ENCODE results near the gene CFAP300. TPM values are rescaled to one million over a fixed set of nuclear protein-coding genes. Genes with fewer than 3 reads are reported as not detected.

CFAP300 gene
- total RNA-seq, 1 experiment from 2014 or later: 1.7 TPM

DNA sequence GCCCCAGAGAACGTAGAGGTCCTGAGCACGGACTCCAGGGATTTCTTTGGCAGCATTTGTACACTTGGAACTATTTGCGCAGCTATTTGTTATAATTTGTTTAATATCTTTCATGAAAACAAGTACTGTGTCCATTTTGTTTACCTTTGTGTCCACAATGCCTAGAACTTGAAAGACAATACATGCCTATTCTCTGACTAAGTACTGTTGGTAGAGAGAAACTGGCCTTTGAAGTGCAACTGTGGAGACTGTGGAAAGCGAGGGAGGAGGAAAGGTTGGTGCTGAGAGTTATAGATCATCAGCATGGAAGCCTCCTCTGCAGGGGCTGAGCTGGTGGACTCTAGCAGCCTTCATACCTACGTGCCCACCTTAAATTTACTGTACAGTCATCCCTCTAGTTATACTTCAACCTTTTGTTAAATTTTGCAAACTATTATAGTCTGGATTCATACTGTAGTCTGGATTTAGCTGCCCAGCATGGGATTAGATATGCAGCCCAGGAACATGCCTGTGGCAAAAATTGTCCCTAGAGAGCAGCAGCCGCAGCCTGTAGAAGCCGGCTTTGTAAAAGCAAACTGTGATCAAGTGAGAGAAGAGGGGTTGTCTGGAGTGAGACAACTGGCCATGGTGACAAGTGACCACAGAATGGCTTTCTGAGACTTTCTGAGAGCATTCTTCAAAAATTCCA, 38.8 kb downstream of the CFAP300 start:
- no CpG with 5 or more reads among the region's 7 CpGs for WGBS (ENCODE audit: extremely low coverage, insufficient read length, low lambda C conversion rate)
- no peak overlapping the region for H2BK20ac ChIP-seq (ENCODE audit: low read depth, low read length, poor library complexity, severe bottlenecking)

More for the DNA sequence above, 38.8 kb downstream of the CFAP300 start:
- H2AK5ac ChIP-seq (ENCODE audit: insufficient read length, low read length): no peak overlapping the region
- no peak overlapping the region for H3K14ac ChIP-seq (ENCODE audit: insufficient read depth, low read length)
- Mint-ChIP-seq H3K36me3 (ENCODE audit: insufficient read depth in 1 of 3, low read depth in 3 of 3) (no peaks in the 10 kb centered on the region), H3K9me3 (no peaks in the 10 kb centered on the region), H3K27me3 (ENCODE audit: low read depth) (no peaks in the 10 kb centered on the region), H3K4me3 (no peak overlapping the region), H3K4me1 (peaks cover 2 to 3% of the 10 kb centered on the region in 2 experiments; a peak in 3 of 4 replicates), H3K27ac (no peak overlapping the region)
- no peaks in the 10 kb centered on the region for H3K79me2 ChIP-seq (ENCODE audit: insufficient read depth, low read length)
- no peaks in the 10 kb centered on the region for H3K4me1 ChIP-seq (ENCODE audit: insufficient read depth, low read length)
- no peak overlapping the region for H4K91ac ChIP-seq (ENCODE audit: insufficient read length, low read depth, low read length)
- H3K9ac ChIP-seq (ENCODE audit: extremely low read depth, insufficient read length, low read length): no peak overlapping the region
- H2AFZ ChIP-seq (ENCODE audit: low read length): no peak overlapping the region
- no peaks in the 10 kb centered on the region for H4K20me1 ChIP-seq (ENCODE audit: control insufficient read depth, insufficient read depth, insufficient read length)
- no peaks in the 10 kb centered on the region for H3K9me3 ChIP-seq (ENCODE audit: control insufficient read depth, low read depth, low read length)
- no peak overlapping the region for H3K18ac ChIP-seq (ENCODE audit: insufficient read length, low read depth, low read length)
- H2BK12ac ChIP-seq (ENCODE audit: insufficient read length, low read depth, low read length): no peak overlapping the region
- H2BK5ac ChIP-seq (ENCODE audit: insufficient read length, low read length): no peak overlapping the region
- H3K4me2 ChIP-seq (ENCODE audit: insufficient read depth, insufficient read length, low read length): no peak overlapping the region
- no peak overlapping the region for H3K56ac ChIP-seq (ENCODE audit: insufficient read length, low read depth, low read length)
- H3K27me3 ChIP-seq (ENCODE audit: insufficient read depth, low read length): no peaks in the 10 kb centered on the region
- H3K79me1 ChIP-seq (ENCODE audit: insufficient read depth, low read depth, low read length, poor library complexity, severe bottlenecking): no peaks in the 10 kb centered on the region
- H2BK120ac ChIP-seq (ENCODE audit: low read depth, low read length, poor library complexity, severe bottlenecking): no peak overlapping the region
- H3K27ac ChIP-seq (ENCODE audit: insufficient read length, low read depth, low read length): no peak overlapping the region
- H4K5ac ChIP-seq (ENCODE audit: insufficient read length, low read depth, low read length): no peak overlapping the region
- no peak overlapping the region for H3T11ph ChIP-seq (ENCODE audit: low read length)
- no peak overlapping the region for H4K8ac ChIP-seq (replicated peaks; ENCODE audit: insufficient read length, low read depth, low read length)
- H3K4ac ChIP-seq (ENCODE audit: low read depth, low read length): no peak overlapping the region
- no peaks in the 10 kb centered on the region for H3K23me2 ChIP-seq (ENCODE audit: insufficient read length, low read depth, low read length, poor library complexity, severe bottlenecking)
- no peak overlapping the region for H2BK15ac ChIP-seq (ENCODE audit: low read depth, low read length)
- DNase-seq: no peak
- H3K23ac ChIP-seq (ENCODE audit: insufficient read length, low read depth, low read length): no peak overlapping the region
- TF ChIP-seq, protein P1, sequence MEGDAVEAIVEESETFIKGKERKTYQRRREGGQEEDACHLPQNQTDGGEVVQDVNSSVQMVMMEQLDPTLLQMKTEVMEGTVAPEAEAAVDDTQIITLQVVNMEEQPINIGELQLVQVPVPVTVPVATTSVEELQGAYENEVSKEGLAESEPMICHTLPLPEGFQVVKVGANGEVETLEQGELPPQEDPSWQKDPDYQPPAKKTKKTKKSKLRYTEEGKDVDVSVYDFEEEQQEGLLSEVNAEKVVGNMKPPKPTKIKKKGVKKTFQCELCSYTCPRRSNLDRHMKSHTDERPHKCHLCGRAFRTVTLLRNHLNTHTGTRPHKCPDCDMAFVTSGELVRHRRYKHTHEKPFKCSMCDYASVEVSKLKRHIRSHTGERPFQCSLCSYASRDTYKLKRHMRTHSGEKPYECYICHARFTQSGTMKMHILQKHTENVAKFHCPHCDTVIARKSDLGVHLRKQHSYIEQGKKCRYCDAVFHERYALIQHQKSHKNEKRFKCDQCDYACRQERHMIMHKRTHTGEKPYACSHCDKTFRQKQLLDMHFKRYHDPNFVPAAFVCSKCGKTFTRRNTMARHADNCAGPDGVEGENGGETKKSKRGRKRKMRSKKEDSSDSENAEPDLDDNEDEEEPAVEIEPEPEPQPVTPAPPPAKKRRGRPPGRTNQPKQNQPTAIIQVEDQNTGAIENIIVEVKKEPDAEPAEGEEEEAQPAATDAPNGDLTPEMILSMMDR (conservative IDR thresholded peaks at IDR 0.05): no peak
